Lower leg skin (tissue), 4 donors: ENCODE data around the gene TFCP2. TPM values are rescaled to one million over a fixed set of nuclear protein-coding genes. Genes with fewer than 3 reads are reported as not detected.

Experiments used
- DNase-seq, 2 donors: peaks; one replicate each; pipeline ENCODE4 v3.0.0-alpha.2; 2019; ENCODE audit warnings: low spot score in 2 of 2
- H3K4me3 ChIP-seq: fragments of 200-600 bp; sonication (generic); 2 replicates; pipeline ENCODE4 v1.5.1; 2017; ENCODE audit warnings: mild to moderate bottlenecking, low read depth; ENCODE audit not compliant: poor library complexity, severe bottlenecking
- POLR2A ChIP-seq, 2 donors: fragments of 450-650 bp; IDR thresholded peaks; one replicate each; pipeline ENCODE4 v1.6.1; 2016 to 2017; ENCODE audit warnings: antibody characterized with exemption in 2 of 2, mild to moderate bottlenecking in 1 of 2, moderate library complexity in 1 of 2
- WGBS, 2 donors: methylation state at CpG; one replicate each; pipeline ENCODE4 v1.1.5; 2018; 5-methylcytosine and 5-hydroxymethylcytosine counted together
- intact Hi-C: fragments of 100-400 bp; cut with DNase I; formaldehyde crosslinking; loops from one replicate; pipeline ENCODE4 v1.15.0; 2023; ENCODE audit warnings: low total_unique reads
- total RNA-seq, 4 donors: library from RNA; depleted of rRNA; stranded (reverse); fragments of >200 nt; gene quantifications; one replicate each; pipeline ENCODE4 v1.1.0, GENCODE V29; 2016
- TF ChIP-seq, protein P1 (sequence below), 3 donors: fragments of 450-650 bp; IDR thresholded peaks; one replicate each; pipeline ENCODE4 v1.5.1; 2016; ENCODE audit warnings: antibody characterized with exemption in 3 of 3, mild to moderate bottlenecking in 3 of 3, moderate library complexity in 2 of 3

TFCP2 gene
- total RNA-seq, 4 donors from 2014 or later, result 14.9 to 17.7 (median 17.1) TPM

DNA sequence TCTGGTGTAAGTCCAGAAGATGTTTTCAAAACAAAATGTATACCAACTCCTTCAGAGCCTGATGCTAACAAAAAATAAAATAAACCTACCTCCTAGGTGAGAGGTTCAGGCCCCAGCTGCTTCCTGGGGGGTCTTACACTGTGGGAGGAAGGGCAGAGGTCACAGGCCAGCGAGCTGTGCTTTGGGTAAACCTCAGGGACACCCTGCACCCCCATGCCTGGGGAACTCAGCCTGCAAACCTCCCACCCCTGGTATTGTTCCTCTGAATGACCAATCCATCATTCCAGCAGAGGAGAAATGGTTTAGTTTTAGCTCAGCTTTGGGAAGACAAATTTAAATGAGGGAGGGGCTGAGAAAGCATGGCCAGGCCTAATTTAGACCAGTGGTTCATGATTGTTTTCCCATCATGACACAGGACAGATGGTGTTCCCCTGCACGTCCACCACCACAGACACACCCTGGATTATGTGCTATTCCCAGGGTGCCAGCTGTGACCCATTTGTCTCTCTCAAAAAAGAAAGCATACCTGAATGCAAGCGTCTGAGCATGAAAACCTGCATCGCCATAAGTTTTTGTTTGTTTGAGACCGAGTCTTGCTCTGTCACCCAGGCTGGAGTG, 14.5 kb upstream of the TFCP2 start:
- WGBS, 2 donors, result 76 to 80% methylated on average over 5 of the region's 5 CpGs
- no peak overlapping the region for H3K4me3 ChIP-seq
- DNase-seq, result no peak
- intact Hi-C loops, result no loop called here
- TF ChIP-seq, protein P1, sequence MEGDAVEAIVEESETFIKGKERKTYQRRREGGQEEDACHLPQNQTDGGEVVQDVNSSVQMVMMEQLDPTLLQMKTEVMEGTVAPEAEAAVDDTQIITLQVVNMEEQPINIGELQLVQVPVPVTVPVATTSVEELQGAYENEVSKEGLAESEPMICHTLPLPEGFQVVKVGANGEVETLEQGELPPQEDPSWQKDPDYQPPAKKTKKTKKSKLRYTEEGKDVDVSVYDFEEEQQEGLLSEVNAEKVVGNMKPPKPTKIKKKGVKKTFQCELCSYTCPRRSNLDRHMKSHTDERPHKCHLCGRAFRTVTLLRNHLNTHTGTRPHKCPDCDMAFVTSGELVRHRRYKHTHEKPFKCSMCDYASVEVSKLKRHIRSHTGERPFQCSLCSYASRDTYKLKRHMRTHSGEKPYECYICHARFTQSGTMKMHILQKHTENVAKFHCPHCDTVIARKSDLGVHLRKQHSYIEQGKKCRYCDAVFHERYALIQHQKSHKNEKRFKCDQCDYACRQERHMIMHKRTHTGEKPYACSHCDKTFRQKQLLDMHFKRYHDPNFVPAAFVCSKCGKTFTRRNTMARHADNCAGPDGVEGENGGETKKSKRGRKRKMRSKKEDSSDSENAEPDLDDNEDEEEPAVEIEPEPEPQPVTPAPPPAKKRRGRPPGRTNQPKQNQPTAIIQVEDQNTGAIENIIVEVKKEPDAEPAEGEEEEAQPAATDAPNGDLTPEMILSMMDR (IDR thresholded peaks at IDR 0.05), result no peak
- no peak for TF ChIP-seq POLR2A (IDR thresholded peaks at IDR 0.05)

DNA sequence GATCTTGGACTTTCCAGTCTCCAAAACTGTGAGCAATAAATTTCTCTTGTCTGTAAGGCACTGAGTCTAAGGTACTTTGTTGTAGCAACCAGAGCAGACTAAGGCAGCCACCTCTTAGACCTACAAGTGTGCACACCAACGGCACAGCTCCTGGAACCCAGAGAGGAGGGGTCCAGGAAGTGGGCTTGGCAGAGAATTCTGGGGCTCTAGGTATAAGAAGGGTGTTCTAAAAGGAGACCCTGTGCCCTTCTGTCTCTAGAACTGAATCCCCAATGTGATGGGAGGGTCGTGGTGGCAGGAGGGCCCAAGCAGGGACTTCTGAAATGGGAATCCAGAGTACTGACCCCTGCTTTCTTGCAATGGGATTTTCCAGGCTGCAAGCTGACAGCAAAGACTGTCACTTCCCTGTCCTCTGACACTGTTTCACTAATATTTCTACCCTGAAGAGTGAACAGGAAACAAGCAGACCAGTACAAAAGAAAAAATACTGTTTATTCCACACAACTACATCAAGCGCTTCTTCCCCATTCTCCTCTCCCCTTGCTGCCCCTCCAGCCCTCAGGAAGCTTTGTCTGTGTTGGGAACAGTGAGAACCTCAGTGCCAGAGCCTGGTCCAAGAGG, 13.6 kb upstream of the TFCP2 start:
- TF ChIP-seq, protein P1 (IDR thresholded peaks at IDR 0.05), result no peak
- no peak for TF ChIP-seq POLR2A (IDR thresholded peaks at IDR 0.05)
- WGBS, 2 donors, result 67 to 68% methylated on average over 3 of the region's 3 CpGs
- no peak overlapping the region for H3K4me3 ChIP-seq
- DNase-seq, result no peak
- intact Hi-C loops, result no loop called here

DNA sequence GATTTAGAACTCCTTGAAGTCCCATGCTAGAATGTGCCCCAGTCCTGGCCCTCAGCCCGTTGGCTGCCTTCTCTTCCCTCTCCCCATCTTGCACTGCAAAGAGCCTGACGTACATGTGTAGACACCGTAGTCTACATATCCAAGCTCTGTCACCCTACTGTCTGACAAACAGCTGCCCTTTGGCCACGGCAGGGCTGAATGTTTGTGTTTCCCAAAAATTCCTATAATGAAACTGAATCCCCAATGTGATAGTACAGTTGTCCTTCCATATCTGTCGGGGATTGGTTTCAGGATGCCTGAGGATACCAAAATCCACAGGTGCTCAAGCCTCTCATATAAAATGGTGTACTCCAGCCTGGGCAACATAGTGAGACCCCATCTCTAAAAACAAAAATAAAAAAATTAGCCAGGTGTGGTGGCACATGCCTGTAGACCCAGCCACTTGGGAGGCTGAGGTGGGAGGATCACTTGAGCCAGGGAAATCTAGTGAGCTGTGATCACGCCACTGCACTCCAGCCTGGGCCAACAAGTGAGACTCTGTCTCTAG, 12.3 kb upstream of the TFCP2 start:
- H3K4me3 ChIP-seq, result no peak overlapping the region
- intact Hi-C loops, result no loop called here
- no peak for DNase-seq
- 88 to 93% methylated on average over 6 of the region's 6 CpGs for WGBS, 2 donors
- TF ChIP-seq POLR2A (IDR thresholded peaks at IDR 0.05), result no peak
- TF ChIP-seq, protein P1 (IDR thresholded peaks at IDR 0.05), result no peak

DNA sequence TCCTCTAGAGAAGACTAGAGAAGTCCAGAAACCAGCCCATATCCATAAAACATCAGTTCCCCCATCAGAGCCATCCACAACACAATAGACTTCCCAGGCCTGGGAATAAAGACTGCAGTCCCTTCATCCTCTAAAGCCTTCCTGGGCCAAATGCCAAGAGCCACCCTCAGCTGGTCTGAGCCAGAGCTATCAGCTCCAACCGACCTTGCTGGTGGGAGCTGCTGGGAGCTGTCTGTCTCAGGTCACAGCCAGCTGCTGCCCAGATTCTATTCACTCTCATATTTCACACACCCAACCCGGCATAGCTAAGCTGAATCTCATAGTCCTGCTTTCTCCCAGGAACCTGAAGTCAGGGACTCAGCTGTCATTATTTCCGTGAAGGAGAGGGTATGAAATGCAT, 10.9 kb upstream of the TFCP2 start:
- no peak for TF ChIP-seq POLR2A (IDR thresholded peaks at IDR 0.05)
- TF ChIP-seq, protein P1 (IDR thresholded peaks at IDR 0.05), result no peak
- no peak for DNase-seq
- intact Hi-C loops, result no loop called here
- WGBS, 2 donors, result 47% methylated on average over 3 of the region's 3 CpGs
- no peak overlapping the region for H3K4me3 ChIP-seq

DNA sequence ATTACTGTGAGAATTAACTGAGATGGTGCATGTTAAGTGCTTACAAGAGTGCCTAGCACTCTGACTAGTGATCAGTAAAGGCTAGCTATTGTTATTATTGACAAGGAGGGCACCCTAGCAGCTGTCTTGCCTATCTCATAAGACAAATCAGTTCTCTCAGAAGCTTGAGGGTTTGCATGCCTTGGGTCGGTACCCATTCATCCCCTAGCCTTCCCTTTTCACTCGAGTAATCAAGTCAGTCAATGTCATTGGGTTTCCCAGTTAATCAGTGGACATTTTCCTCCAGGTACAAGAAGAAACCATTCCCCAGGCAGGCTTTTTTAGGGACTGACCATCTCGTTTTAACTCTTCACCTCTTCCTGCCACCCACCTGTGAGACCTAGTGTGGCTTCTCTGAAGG, 10.4 kb upstream of the TFCP2 start:
- TF ChIP-seq, protein P1 (IDR thresholded peaks at IDR 0.05), result no peak
- no peak for TF ChIP-seq POLR2A (IDR thresholded peaks at IDR 0.05)
- intact Hi-C loops, result no loop called here
- DNase-seq, result no peak
- no peak overlapping the region for H3K4me3 ChIP-seq
- 81 to 86% methylated on average over 3 of the region's 3 CpGs for WGBS, 2 donors
